ENCODE measurements around the gene GRM3. TPM values are rescaled to one million over a fixed set of nuclear protein-coding genes. Genes with fewer than 3 reads are reported as not detected.

The GRM3 gene
- total and polyA plus RNA-seq, 2 of the 8 experiments (the other 6 are each of a cell fraction or from before 2014, with no cell fraction given): 3.1 to 4.2 TPM

- no peak for FAIRE-seq
- POLR2A ChIA-PET (ENCODE audit: partially characterized antibody): no interaction called here
- CTCF ChIA-PET (ENCODE audit: partially characterized antibody): interaction anchor here (2.7 kb wide), 1 partner anchor 9 kb away, joined by 11 read pairs; no protein-coding TSS in a partner anchor
Measured at GRCh38 chr7:86784765-86785164, 141.1 kb downstream of the GRM3 start.

More at GRCh38 chr7:86784765-86785164, 141.1 kb downstream of the GRM3 start:
- H3K56ac ChIP-seq (replicated peaks; ENCODE audit: insufficient read length, low read depth, low read length): no peak overlapping the region
- no peaks in the 10 kb centered on the region for H3K79me1 ChIP-seq (ENCODE audit: low read depth, low read length)
- H4K5ac ChIP-seq (ENCODE audit: insufficient read length, low read depth, low read length): no peak overlapping the region
- no peak for TF ChIP-seq CBX8 (IDR thresholded peaks at IDR 0.05; ENCODE audit: borderline replicate concordance, low read depth, low read length)
- TF ChIP-seq SIX5 (IDR thresholded peaks at IDR 0.05; ENCODE audit: low read depth, low read length): no peak
- TF ChIP-seq BRCA1 (IDR thresholded peaks at IDR 0.05; ENCODE audit: low read depth, low read length): no peak
- no peak for TF ChIP-seq RXRA (IDR thresholded peaks at IDR 0.05; ENCODE audit: insufficient read depth, low read depth, low read length)
- no peak for TF ChIP-seq CHD1 (IDR thresholded peaks at IDR 0.05; ENCODE audit: low read depth, low read length)
- no peak for TF ChIP-seq SP4 (IDR thresholded peaks at IDR 0.05; ENCODE audit: low read length)
- no peak for TF ChIP-seq TBP (IDR thresholded peaks at IDR 0.05; ENCODE audit: low read depth, low read length)
- H3K9me3 ChIP-seq (ENCODE audit: insufficient read depth in 2 of 2, low read depth in 1 of 2, low read length in 1 of 2): peaks cover 0 to 4% of the 10 kb centered on the region in 2 experiments; a peak in 1 of 4 replicates
- no peak overlapping the region for H3K9ac ChIP-seq (replicated peaks in 1 of 4; ENCODE audit: extremely low read depth in 1 of 4, low read depth in 3 of 4, low read length in 3 of 4)
- DNase-seq (ENCODE audit: low read depth in 1 of 2, low spot score in 2 of 2): no peak
- 95% methylated on average over 2 of the region's 2 CpGs; no CpG with 5 or more reads in 1 of the 2 experiments for whole genome bisulfite sequencing, 2 experiments (ENCODE audit: extremely low coverage in 1 of 2, insufficient coverage in 1 of 2, insufficient read length in 1 of 2, insufficient replicate concordance in 2 of 2, low coverage in 1 of 2, low lambda C conversion rate in 2 of 2, missing lambda C conversion rate in 1 of 2)
- no peaks in the 10 kb centered on the region; a peak in 1 of 8 replicates for H3K36me3 ChIP-seq (ENCODE audit: control insufficient read depth in 2 of 4, insufficient read depth in 4 of 4, low read length in 3 of 4)
- no peaks in the 10 kb centered on the region for H3K23me2 ChIP-seq (ENCODE audit: low read depth, low read length)
- no peak overlapping the region for H2BK5ac ChIP-seq (ENCODE audit: low read depth, low read length)
- no peaks in the 10 kb centered on the region for H3K27me3 ChIP-seq (replicated peaks in 1 of 4; ENCODE audit: control insufficient read depth in 3 of 4, extremely low read depth in 1 of 4, insufficient read depth in 3 of 4, low read length in 3 of 4)
- H2BK120ac ChIP-seq (replicated peaks; ENCODE audit: low read depth, low read length): no peak overlapping the region
- no peak overlapping the region for H3K23ac ChIP-seq (ENCODE audit: insufficient read length)
- H2AFZ ChIP-seq (ENCODE audit: low read length): no peak overlapping the region
- no peak overlapping the region for H2AK5ac ChIP-seq (ENCODE audit: low read depth, low read length)
- no peak overlapping the region for H2BK15ac ChIP-seq (ENCODE audit: low read length)
- no peak overlapping the region for H3K4me2 ChIP-seq (ENCODE audit: insufficient read depth in 1 of 2, low read depth in 2 of 2, low read length in 2 of 2)
- no peak overlapping the region for H3K14ac ChIP-seq (ENCODE audit: insufficient read length)
- H4K8ac ChIP-seq (ENCODE audit: extremely low read depth, insufficient read depth, low read length): no peak overlapping the region
- H3K4ac ChIP-seq (replicated peaks; ENCODE audit: insufficient read length, low read depth, low read length): no peak overlapping the region
- H2BK12ac ChIP-seq (ENCODE audit: low read depth, low read length): no peak overlapping the region
- H3K4me3 ChIP-seq (ENCODE audit: extremely low read depth in 1 of 4, insufficient read depth in 2 of 4, low read depth in 3 of 4, low read length in 4 of 4): no peak overlapping the region
- no peak overlapping the region for H2BK20ac ChIP-seq (ENCODE audit: low read length)
- H3K4me1 ChIP-seq (replicated peaks in 1 of 4; ENCODE audit: control insufficient read depth in 3 of 4, insufficient read depth in 4 of 4, low read length in 3 of 4): no peaks in the 10 kb centered on the region
- no peaks in the 10 kb centered on the region for H4K20me1 ChIP-seq (replicated peaks in 1 of 2; ENCODE audit: control insufficient read depth in 1 of 2, insufficient read depth in 2 of 2, low read length in 2 of 2)
- H4K91ac ChIP-seq (replicated peaks; ENCODE audit: insufficient read length, low read length): no peak overlapping the region
- H3K18ac ChIP-seq (ENCODE audit: extremely low read depth, low read length): no peak overlapping the region
- no peaks in the 10 kb centered on the region for H3K79me2 ChIP-seq (ENCODE audit: control insufficient read depth in 1 of 2, insufficient read depth in 2 of 2, low read length in 2 of 2)
- H3K27ac ChIP-seq (ENCODE audit: low read depth, low read length): no peak overlapping the region

Measured in H1 (cell line).